IMR-90 (cell line): Measurements from ENCODE around the gene OR14J1. TPM values are rescaled to one million over a fixed set of nuclear protein-coding genes. Genes with fewer than 3 reads are reported as not detected.

Experiments
- ATAC-seq: fragments of 200-7000 bp; cut with Tn5 transposase; 2 replicates; pipeline ENCODE4 v1.9.1; 2020; ENCODE audit warnings: low read depth, mild to moderate bottlenecking, moderate library complexity
- BruUV-seq: library from RNA; stranded (reverse); fragments of 400-500 nt; replicated peaks from 2 replicates; lab custom pipeline; 2021; lab: Mats Ljungman, UMichigan
- CTCF ChIA-PET: fragments of 300-600 bp; formaldehyde crosslinking; extraction: SDS; loops from one replicate; lab custom pipeline; 2021; ENCODE audit warnings: antibody characterized with exemption; lab: Yijun Ruan, JAX
- POLR2A ChIA-PET: fragments of 300-600 bp; sonication (Branson Sonifier 250); formaldehyde crosslinking; loops from one replicate; lab custom pipeline; 2022; ENCODE audit warnings: antibody characterized with exemption; ENCODE audit not compliant: unreplicated experiment; lab: Charles Lee
- DNase-seq: peaks from one replicate; pipeline ENCODE4 v3.0.0; 2013
- H2AFZ ChIP-seq: replicated peaks from 2 replicates; pipeline ENCODE3; 2013; ENCODE audit warnings: low read length, mild to moderate bottlenecking; ENCODE audit not compliant: poor library complexity
- H2AK5ac ChIP-seq: 2 replicates; pipeline ENCODE4 v1.6.1; 2013; ENCODE audit warnings: low read depth, low read length, inconsistent platforms
- H2AK9ac ChIP-seq: replicated peaks from 2 replicates; pipeline ENCODE3; 2013; ENCODE audit warnings: mild to moderate bottlenecking, low read depth, low read length, moderate library complexity; ENCODE audit not compliant: poor library complexity
- H2BK120ac ChIP-seq: 2 replicates; pipeline ENCODE4 v1.6.1; 2013; ENCODE audit warnings: low read depth, low read length, inconsistent platforms
- H2BK15ac ChIP-seq: 3 replicates; pipeline ENCODE4 v1.6.1; 2013; ENCODE audit warnings: low read depth, low read length, inconsistent platforms
- H2BK20ac ChIP-seq: 2 replicates; pipeline ENCODE4 v1.6.1; 2013; ENCODE audit warnings: low read depth, mild to moderate bottlenecking, inconsistent platforms, low read length, moderate library complexity
- H2BK5ac ChIP-seq: 2 replicates; pipeline ENCODE4 v1.6.1; 2013; ENCODE audit warnings: mild to moderate bottlenecking, low read depth, low read length, inconsistent platforms; ENCODE audit not compliant: poor library complexity, severe bottlenecking
- H3K14ac ChIP-seq: replicated peaks from 2 replicates; pipeline ENCODE4 v1.6.1; 2013; ENCODE audit warnings: low read depth, low read length, inconsistent platforms
- H3K18ac ChIP-seq: 2 replicates; pipeline ENCODE4 v1.6.1; 2013; ENCODE audit warnings: low read depth, low read length, control low read depth
- H3K23ac ChIP-seq: 2 replicates; pipeline ENCODE4 v1.6.1; 2013; ENCODE audit warnings: low read depth, low read length, inconsistent platforms
- H3K27ac ChIP-seq: 2 replicates; pipeline ENCODE4 v1.5.1; 2013; ENCODE audit warnings: mild to moderate bottlenecking, control low read depth, low read length; ENCODE audit not compliant: insufficient read depth
- H3K27me3 ChIP-seq: 2 replicates; pipeline ENCODE4 v1.6.1; 2013; ENCODE audit warnings: low read length; ENCODE audit not compliant: control insufficient read depth, insufficient read depth
- H3K36me3 ChIP-seq: 2 replicates; pipeline ENCODE4 v1.6.1; 2013; ENCODE audit warnings: low read length, mixed read lengths; ENCODE audit not compliant: control insufficient read depth, insufficient read depth
- H3K4ac ChIP-seq: 2 replicates; pipeline ENCODE4 v1.6.1; 2013; ENCODE audit warnings: low read depth, low read length, inconsistent platforms
- H3K4me1 ChIP-seq: 2 replicates; pipeline ENCODE4 v1.6.1; 2013; ENCODE audit warnings: low read length, mixed read lengths; ENCODE audit not compliant: control insufficient read depth, insufficient read depth
- H3K4me2 ChIP-seq: 2 replicates; pipeline ENCODE4 v1.6.1; 2013; ENCODE audit warnings: low read depth, mild to moderate bottlenecking, control low read depth, low read length, moderate library complexity
- H3K4me3 ChIP-seq: 2 replicates; pipeline ENCODE4 v1.5.1; 2013; ENCODE audit warnings: low read depth, mild to moderate bottlenecking, control low read depth, low read length, moderate library complexity; ENCODE audit not compliant: insufficient read depth
- H3K56ac ChIP-seq: 2 replicates; pipeline ENCODE4 v1.6.1; 2013; ENCODE audit warnings: low read length, inconsistent platforms; ENCODE audit not compliant: insufficient read depth; ENCODE audit errors: extremely low read depth
- H3K79me1 ChIP-seq, 2 experiments: 2 replicates each; pipeline ENCODE4 v1.6.1; 2013; ENCODE audit warnings: low read length in 2 of 2, inconsistent platforms in 1 of 2, low read depth in 1 of 2
- H3K9ac ChIP-seq: 2 replicates; pipeline ENCODE4 v1.6.1; 2013; ENCODE audit warnings: low read depth, low read length, control low read depth
- H3K9me1 ChIP-seq: 2 replicates; pipeline ENCODE4 v1.6.1; 2013; ENCODE audit warnings: low read length, inconsistent platforms; ENCODE audit not compliant: insufficient read depth
- H3K9me3 ChIP-seq: 2 replicates; pipeline ENCODE4 v1.6.1; 2013; ENCODE audit warnings: low read length; ENCODE audit not compliant: control insufficient read depth, insufficient read depth
- H4K20me1 ChIP-seq: 2 replicates; pipeline ENCODE4 v1.6.1; 2013; ENCODE audit warnings: low read length, inconsistent platforms; ENCODE audit not compliant: insufficient read depth
- H4K5ac ChIP-seq: 2 replicates; pipeline ENCODE4 v1.6.1; 2013; ENCODE audit warnings: mild to moderate bottlenecking, low read depth, low read length, control low read depth
- H4K8ac ChIP-seq, 2 experiments: 2 replicates each; pipeline ENCODE4 v1.6.1; 2013; ENCODE audit warnings: low read depth in 2 of 2, low read length in 2 of 2, control low read depth in 1 of 2, inconsistent platforms in 1 of 2
- H4K91ac ChIP-seq: 2 replicates; pipeline ENCODE4 v1.6.1; 2013; ENCODE audit warnings: low read depth, low read length, inconsistent platforms; ENCODE audit not compliant: insufficient read depth
- BHLHE40 ChIP-seq: fragments of 150-350 bp; IDR thresholded peaks from 2 replicates; pipeline ENCODE4 v1.6.1; 2016; ENCODE audit warnings: mild to moderate bottlenecking, low read depth, low read length
- CEBPB ChIP-seq: IDR thresholded peaks from 2 replicates; pipeline ENCODE4 v1.6.1; 2012; ENCODE audit warnings: low read depth, low read length, improper control_type of control experiment
- FOS ChIP-seq: fragments of 150-350 bp; IDR thresholded peaks from 2 replicates; pipeline ENCODE4 v1.6.1; 2016; ENCODE audit warnings: low read depth, low read length
- MAZ ChIP-seq: IDR thresholded peaks from 2 replicates; pipeline ENCODE4 v1.6.1; 2012; ENCODE audit warnings: low read depth, mild to moderate bottlenecking, low read length, improper control_type of control experiment, moderate library complexity, borderline replicate concordance
- MXI1 ChIP-seq: IDR thresholded peaks from 2 replicates; pipeline ENCODE4 v1.6.1; 2012; ENCODE audit warnings: low read depth, mild to moderate bottlenecking, low read length, moderate library complexity, borderline replicate concordance
- NFE2L2 ChIP-seq: fragments of 150-350 bp; IDR thresholded peaks from 2 replicates; pipeline ENCODE4 v1.6.1; 2016; ENCODE audit warnings: low read depth, mild to moderate bottlenecking, low read length
- POLR2A ChIP-seq: IDR thresholded peaks from 2 replicates; pipeline ENCODE4 v1.6.1; 2012; ENCODE audit warnings: mild to moderate bottlenecking, low read depth, low read length
- RFX5 ChIP-seq: IDR thresholded peaks from 2 replicates; pipeline ENCODE4 v1.8.0; 2012; ENCODE audit warnings: low read depth, mild to moderate bottlenecking, low read length, moderate library complexity
- SMC3 ChIP-seq: fragments of 150-350 bp; IDR thresholded peaks from 2 replicates; pipeline ENCODE4 v1.6.1; 2016; ENCODE audit warnings: low read depth, mild to moderate bottlenecking, antibody characterized with exemption, low read length, moderate library complexity
- WGBS, 2 experiments: methylation state at CpG; one replicate each; pipeline versions ENCODE4 v1.1.5 to v1.1.7; 2013; ENCODE audit warnings: missing lambda C conversion rate in 2 of 2; ENCODE audit not compliant: insufficient read length in 1 of 2; ENCODE audit errors: extremely low coverage in 2 of 2; 5-methylcytosine and 5-hydroxymethylcytosine counted together
- dilution Hi-C: fragments of 300-500 bp; cut with HindIII; formaldehyde crosslinking; loops from one replicate; pipeline ENCODE4 v1.14.3; 2018; ENCODE audit warnings: low sequenced_read_pairs; ENCODE audit not compliant: unreplicated experiment
- in situ Hi-C: fragments of 300-500 bp; cut with MboI; formaldehyde crosslinking; loops from 3 replicates; pipeline ENCODE4 v1.14.3; 2019; ENCODE audit warnings: low sequenced_read_pairs, inconsistent platforms, mixed read lengths
- intact Hi-C: fragments of 100-400 bp; cut with micrococcal nuclease; formaldehyde crosslinking; loops from 2 replicates; pipeline ENCODE4 v1.10.0; 2022
- polyA plus RNA-seq, 3 experiments: library from polyadenylated mRNA; depleted of rRNA; stranded (reverse); fragments of >200 nt; gene quantifications; 2 replicates each; pipeline ENCODE4 v1.2.3, GENCODE V29; 2012; ENCODE audit warnings: low replicate concordance in 1 of 3
- total RNA-seq: library from RNA; depleted of rRNA; stranded (reverse); fragments of >200 nt; gene quantifications from 2 replicates; pipeline ENCODE4 v1.2.3, GENCODE V29; 2012

OR14J1 gene
- total and polyA plus RNA-seq, 2 of the 4 experiments (the other 2 are of a cell fraction) = not detected

DNA sequence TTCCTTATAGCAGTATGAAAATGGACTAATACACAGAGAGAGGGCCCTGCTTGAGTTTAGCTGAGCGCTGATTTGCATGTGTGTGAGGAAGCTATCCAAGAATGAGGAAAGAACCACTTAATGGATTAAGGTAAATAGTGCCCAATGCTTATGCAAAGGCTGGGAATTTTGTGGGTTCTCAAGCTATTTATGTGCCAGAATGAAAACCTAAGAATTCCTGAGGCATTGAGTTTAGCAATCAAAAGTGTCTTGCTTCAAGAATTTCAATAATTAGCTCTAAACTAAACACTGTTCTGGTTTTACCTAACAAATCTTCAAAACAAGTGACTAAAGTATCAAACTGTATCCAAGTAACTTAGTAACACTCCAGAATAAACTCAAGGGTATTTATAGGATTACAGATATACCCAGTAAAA lies 7.0 kb upstream of the OR14J1 start:
- no peak overlapping the region for H3K14ac ChIP-seq
- H3K27me3 ChIP-seq = no peaks in the 10 kb centered on the region
- no peak overlapping the region for H3K4ac ChIP-seq
- no peak overlapping the region for H2BK120ac ChIP-seq
- ATAC-seq = no peak
- no peak overlapping the region for H3K4me2 ChIP-seq
- H3K18ac ChIP-seq = no peak overlapping the region
- H2BK5ac ChIP-seq = no peak overlapping the region
- BruUV-seq = no TSS peak
- H2AFZ ChIP-seq = no peak overlapping the region
- no peak overlapping the region for H3K4me3 ChIP-seq
- H2AK9ac ChIP-seq = no peak overlapping the region
- H2BK15ac ChIP-seq = no peak overlapping the region
- ChIA-PET POLR2A (interaction anchor here (0.6 kb wide), 1 partner anchor 127 kb away, joined by 4 read pairs; no protein-coding TSS in a partner anchor), CTCF (no interaction called here)
- intact Hi-C loops (no loop called here), in situ Hi-C loops (no loop called here), dilution Hi-C loops (no loop called here)
- H2BK20ac ChIP-seq = no peak overlapping the region
- no peak for DNase-seq
- no peak overlapping the region for H2AK5ac ChIP-seq
- H4K5ac ChIP-seq = no peak overlapping the region
- H3K9ac ChIP-seq = no peak overlapping the region
- H4K8ac ChIP-seq = no peak overlapping the region
- no peaks in the 10 kb centered on the region for H4K20me1 ChIP-seq
- H3K27ac ChIP-seq = no peak overlapping the region
- H4K91ac ChIP-seq = no peak overlapping the region
- H3K56ac ChIP-seq = no peak overlapping the region
- H3K23ac ChIP-seq = no peak overlapping the region
- no peak for TF ChIP-seq POLR2A
- no peak for TF ChIP-seq FOS
- no peak for TF ChIP-seq MAZ
- TF ChIP-seq CEBPB = no peak
- no peak for TF ChIP-seq SMC3
- TF ChIP-seq BHLHE40 = no peak
- no peak for TF ChIP-seq RFX5
- TF ChIP-seq MXI1 = no peak
- TF ChIP-seq NFE2L2 = no peak
- H3K36me3 ChIP-seq = no peaks in the 10 kb centered on the region
- no CpG with 5 or more reads among the region's 1 CpG for WGBS, 2 experiments
- no peaks in the 10 kb centered on the region for H3K9me1 ChIP-seq
- H3K79me1 ChIP-seq = no peaks in the 10 kb centered on the region
- no peaks in the 10 kb centered on the region for H3K4me1 ChIP-seq
- peaks cover 12% of the 10 kb centered on the region for H3K9me3 ChIP-seq
